Activated naive CD4-positive, alpha-beta T cell treated with anti-CD3 and anti-CD28 coated beads, Interleukin-2, amount 50 U/mL, for 24 hours (primary cell): ENCODE data around the gene ACE2.
A peak's percentile ranks its signal among the peaks of the same experiment; 100 is the strongest.
"Not testable (repeated sequence)": the region's sequence is repeated elsewhere in the genome, so short reads cannot be mapped to it uniquely, and the experiment has no call there.

Experiments
- H3K27ac Mint-ChIP-seq: one replicate; pipeline ENCODE4 v1.8.0; 2021; ENCODE audit warnings: mild to moderate bottlenecking, mixed read lengths
- H3K27me3 Mint-ChIP-seq: one replicate; pipeline ENCODE4 v1.8.0; 2021; ENCODE audit warnings: mixed read lengths
- H3K36me3 Mint-ChIP-seq: one replicate; pipeline ENCODE4 v1.8.0; 2021; ENCODE audit warnings: mixed read lengths
- H3K4me1 Mint-ChIP-seq: one replicate; pipeline ENCODE4 v1.8.0; 2021; ENCODE audit warnings: mixed read lengths
- H3K4me3 Mint-ChIP-seq: one replicate; pipeline ENCODE4 v1.8.0; 2021; ENCODE audit warnings: mild to moderate bottlenecking, mixed read lengths
- H3K9me3 Mint-ChIP-seq: one replicate; pipeline ENCODE4 v1.8.0; 2021; ENCODE audit warnings: mixed read lengths

Gene ACE2

GRCh38 chrX:15600745-15601144 is at the start of gene ACE2:
Gene ACE2, minus strand, starts transcription at chrX:15600960. Its CDS starts 49 bp downstream, at chrX:15600911.
- Mint-ChIP-seq H3K4me1 (no peaks in the 10 kb centered on the region), H3K9me3 (no peaks in the 10 kb centered on the region), H3K27ac (no peak within 1 kb of the TSS), H3K36me3 (no peaks in the 10 kb centered on the region), H3K27me3 (peaks cover 3% of the 10 kb centered on the region), H3K4me3 (no peak within 1 kb of the TSS)

GRCh38 chrX:15647510-15647909 is 46.8 kb upstream of the ACE2 start:
- H3K4me3 Mint-ChIP-seq, H3K27ac Mint-ChIP-seq, H3K36me3 Mint-ChIP-seq, H3K9me3 Mint-ChIP-seq, H3K27me3 Mint-ChIP-seq: not testable (repeated sequence)
- peaks cover 22% of the 10 kb centered on the region for H3K4me1 Mint-ChIP-seq

- Mint-ChIP-seq H3K4me1 (peaks cover 22% of the 10 kb centered on the region), H3K4me3 (no peak overlapping the region), H3K36me3 (no peaks in the 10 kb centered on the region), H3K27me3 (no peaks in the 10 kb centered on the region), H3K27ac (no peak overlapping the region), H3K9me3 (no peaks in the 10 kb centered on the region)
Observed at GRCh38 chrX:15646543-15646942, 45.8 kb upstream of the ACE2 start.

- H3K27ac Mint-ChIP-seq: no peak overlapping the region
- no peaks in the 10 kb centered on the region for H3K27me3 Mint-ChIP-seq
- H3K4me3 Mint-ChIP-seq: no peak overlapping the region
- no peaks in the 10 kb centered on the region for H3K9me3 Mint-ChIP-seq
- H3K36me3 Mint-ChIP-seq: no peaks in the 10 kb centered on the region
- H3K4me1 Mint-ChIP-seq: peaks cover 22% of the 10 kb centered on the region
Observed at GRCh38 chrX:15646031-15646430, 45.3 kb upstream of the ACE2 start.

GRCh38 chrX:15645266-15645665 is 44.5 kb upstream of the ACE2 start:
- H3K36me3 Mint-ChIP-seq: no peaks in the 10 kb centered on the region
- peaks cover 22% of the 10 kb centered on the region for H3K4me1 Mint-ChIP-seq
- no peak overlapping the region for H3K4me3 Mint-ChIP-seq
- H3K9me3 Mint-ChIP-seq: no peaks in the 10 kb centered on the region
- no peak overlapping the region for H3K27ac Mint-ChIP-seq
- no peaks in the 10 kb centered on the region for H3K27me3 Mint-ChIP-seq

GRCh38 chrX:15644560-15644872 is 43.8 kb upstream of the ACE2 start:
- Mint-ChIP-seq H3K27me3 (no peaks in the 10 kb centered on the region), H3K9me3 (no peaks in the 10 kb centered on the region), H3K36me3 (no peaks in the 10 kb centered on the region), H3K4me3 (no peak overlapping the region), H3K27ac (no peak overlapping the region), H3K4me1 (peaks cover 22% of the 10 kb centered on the region)

GRCh38 chrX:15643786-15644559 is 43.2 kb upstream of the ACE2 start:
- Mint-ChIP-seq H3K4me3 (peak overlapping the region; percentile 66), H3K27me3 (no peaks in the 10 kb centered on the region), H3K27ac (peak overlapping the region; percentile 23), H3K4me1 (peaks cover 22% of the 10 kb centered on the region), H3K9me3 (no peaks in the 10 kb centered on the region), H3K36me3 (no peaks in the 10 kb centered on the region)

GRCh38 chrX:15631637-15632036 is 30.9 kb upstream of the ACE2 start:
- no peak overlapping the region for H3K4me3 Mint-ChIP-seq
- H3K9me3 Mint-ChIP-seq: no peaks in the 10 kb centered on the region
- H3K27me3 Mint-ChIP-seq: no peaks in the 10 kb centered on the region
- no peaks in the 10 kb centered on the region for H3K4me1 Mint-ChIP-seq
- H3K36me3 Mint-ChIP-seq: no peaks in the 10 kb centered on the region
- H3K27ac Mint-ChIP-seq: no peak overlapping the region

- no peak overlapping the region for H3K4me3 Mint-ChIP-seq
- no peaks in the 10 kb centered on the region for H3K36me3 Mint-ChIP-seq
- no peak overlapping the region for H3K27ac Mint-ChIP-seq
- H3K9me3 Mint-ChIP-seq: no peaks in the 10 kb centered on the region
- no peaks in the 10 kb centered on the region for H3K27me3 Mint-ChIP-seq
- no peaks in the 10 kb centered on the region for H3K4me1 Mint-ChIP-seq
Observed at GRCh38 chrX:15623054-15623453, 22.3 kb upstream of the ACE2 start.

GRCh38 chrX:15619053-15619755 is 18.4 kb upstream of the ACE2 start:
- Mint-ChIP-seq H3K27ac (no peak overlapping the region), H3K4me3 (no peak overlapping the region), H3K27me3 (peaks cover 4% of the 10 kb centered on the region), H3K4me1 (no peaks in the 10 kb centered on the region), H3K9me3 (no peaks in the 10 kb centered on the region), H3K36me3 (no peaks in the 10 kb centered on the region)

GRCh38 chrX:15617111-15617510 is 16.4 kb upstream of the ACE2 start:
- no peak overlapping the region for H3K27ac Mint-ChIP-seq
- no peaks in the 10 kb centered on the region for H3K4me1 Mint-ChIP-seq
- peaks cover 4% of the 10 kb centered on the region for H3K27me3 Mint-ChIP-seq
- H3K4me3 Mint-ChIP-seq: no peak overlapping the region
- H3K9me3 Mint-ChIP-seq: no peaks in the 10 kb centered on the region
- no peaks in the 10 kb centered on the region for H3K36me3 Mint-ChIP-seq

- no peaks in the 10 kb centered on the region for H3K36me3 Mint-ChIP-seq
- no peaks in the 10 kb centered on the region for H3K4me1 Mint-ChIP-seq
- no peak overlapping the region for H3K27ac Mint-ChIP-seq
- H3K27me3 Mint-ChIP-seq: peaks cover 4% of the 10 kb centered on the region
- H3K9me3 Mint-ChIP-seq: no peaks in the 10 kb centered on the region
- no peak overlapping the region for H3K4me3 Mint-ChIP-seq
Observed at GRCh38 chrX:15616531-15616930, 15.8 kb upstream of the ACE2 start.

GRCh38 chrX:15607067-15607466 is 6.3 kb upstream of the ACE2 start:
- Mint-ChIP-seq H3K4me1 (no peaks in the 10 kb centered on the region), H3K9me3 (no peaks in the 10 kb centered on the region), H3K4me3 (no peak overlapping the region), H3K27me3 (peaks cover 4% of the 10 kb centered on the region), H3K36me3 (no peaks in the 10 kb centered on the region), H3K27ac (no peak overlapping the region)

GRCh38 chrX:15606136-15606535 is 5.4 kb upstream of the ACE2 start:
- Mint-ChIP-seq H3K9me3 (no peaks in the 10 kb centered on the region), H3K27ac (no peak overlapping the region), H3K4me3 (no peak overlapping the region), H3K27me3 (peaks cover 6% of the 10 kb centered on the region), H3K4me1 (no peaks in the 10 kb centered on the region), H3K36me3 (no peaks in the 10 kb centered on the region)

- Mint-ChIP-seq H3K4me3 (no peak overlapping the region), H3K9me3 (no peaks in the 10 kb centered on the region), H3K27ac (no peak overlapping the region), H3K27me3 (peaks cover 6% of the 10 kb centered on the region), H3K4me1 (no peaks in the 10 kb centered on the region), H3K36me3 (no peaks in the 10 kb centered on the region)
Observed at GRCh38 chrX:15605226-15605625, 4.5 kb upstream of the ACE2 start.

GRCh38 chrX:15602761-15603160 is 2.0 kb upstream of the ACE2 start:
- Mint-ChIP-seq H3K9me3 (no peaks in the 10 kb centered on the region), H3K27me3 (peaks cover 3% of the 10 kb centered on the region), H3K27ac (no peak overlapping the region), H3K36me3 (no peaks in the 10 kb centered on the region), H3K4me3 (no peak overlapping the region), H3K4me1 (no peaks in the 10 kb centered on the region)
